HepG2 (cell line): Measurements from ENCODE around the gene PANK3. TPM values are rescaled to one million over a fixed set of nuclear protein-coding genes. Genes with fewer than 3 reads are reported as not detected.

Experiments
- AFF4 ChIP-seq: sonication (generic); formaldehyde crosslinking; IDR thresholded peaks from 2 replicates; pipeline ENCODE4 v1.4.0; 2020; ENCODE audit warnings: missing genetic modification reagents
- ATF5 ChIP-seq: sonication (generic); formaldehyde crosslinking; IDR thresholded peaks from 2 replicates; pipeline ENCODE4 v1.4.0; 2020; ENCODE audit warnings: mild to moderate bottlenecking, low read depth, missing genetic modification reagents
- E2F1 ChIP-seq: sonication (generic); formaldehyde crosslinking; IDR thresholded peaks from 2 replicates; pipeline ENCODE4 v1.5.0; 2020; ENCODE audit warnings: missing genetic modification reagents
- FOXK1 ChIP-seq: sonication (generic); formaldehyde crosslinking; IDR thresholded peaks from 2 replicates; pipeline ENCODE4 v1.4.0; 2020; ENCODE audit warnings: low read depth, missing genetic modification reagents, borderline replicate concordance
- FOXM1 ChIP-seq: sonication (generic); formaldehyde crosslinking; IDR thresholded peaks from 2 replicates; pipeline ENCODE4 v1.5.0; 2020; ENCODE audit warnings: missing genetic modification reagents
- GABPB1 ChIP-seq: IDR thresholded peaks from 2 replicates; pipeline ENCODE4 v1.6.1; 2016; ENCODE audit warnings: mild to moderate bottlenecking, missing genetic modification reagents, moderate library complexity, missing compliant biosample characterization
- KAT7 ChIP-seq: IDR thresholded peaks from 2 replicates; pipeline ENCODE4 v1.6.1; 2018; ENCODE audit warnings: borderline replicate concordance, missing compliant biosample characterization
- LBX2 ChIP-seq: sonication (generic); formaldehyde crosslinking; IDR thresholded peaks from 2 replicates; pipeline ENCODE4 v1.5.0; 2020; ENCODE audit warnings: missing genetic modification reagents, mild to moderate bottlenecking, borderline replicate concordance
- MAFF ChIP-seq: IDR thresholded peaks from 2 replicates; pipeline ENCODE4 v1.6.1; 2011; ENCODE audit warnings: low read depth, low read length, improper control_type of control experiment
- NCOA2 ChIP-seq: sonication (generic); formaldehyde crosslinking; IDR thresholded peaks from 2 replicates; pipeline ENCODE4 v1.8.0; 2022; ENCODE audit warnings: inconsistent platforms
- PHF21A ChIP-seq: sonication (generic); formaldehyde crosslinking; IDR thresholded peaks from 2 replicates; pipeline ENCODE4 v1.5.0; 2020; ENCODE audit warnings: mild to moderate bottlenecking, missing genetic modification reagents
- SOX5 ChIP-seq: IDR thresholded peaks from 2 replicates; pipeline ENCODE4 v1.6.1; 2016; ENCODE audit warnings: borderline replicate concordance
- XBP1 ChIP-seq: sonication (generic); formaldehyde crosslinking; IDR thresholded peaks from 2 replicates; pipeline ENCODE4 v1.5.0; 2020; ENCODE audit warnings: missing genetic modification reagents
- ZBTB26 ChIP-seq: IDR thresholded peaks from 2 replicates; pipeline ENCODE4 v1.6.1; 2016; ENCODE audit warnings: missing compliant biosample characterization, missing genetic modification reagents, borderline replicate concordance
- ZNF230 ChIP-seq: sonication (generic); formaldehyde crosslinking; IDR thresholded peaks from 2 replicates; pipeline ENCODE4 v1.4.0; 2020; ENCODE audit warnings: mild to moderate bottlenecking, missing genetic modification reagents
- ZNF232 ChIP-seq: sonication (generic); formaldehyde crosslinking; IDR thresholded peaks from 2 replicates; pipeline ENCODE4 v1.4.0; 2020; ENCODE audit warnings: missing genetic modification reagents, borderline replicate concordance
- ZNF382 ChIP-seq: sonication (generic); formaldehyde crosslinking; IDR thresholded peaks from 2 replicates; pipeline ENCODE4 v1.5.0; 2020; ENCODE audit warnings: missing genetic modification reagents, mild to moderate bottlenecking, borderline replicate concordance
- ZNF556 ChIP-seq: sonication (generic); formaldehyde crosslinking; IDR thresholded peaks from 2 replicates; pipeline ENCODE4 v1.4.0; 2020; ENCODE audit warnings: mild to moderate bottlenecking, missing genetic modification reagents, borderline replicate concordance
- ZNF713 ChIP-seq: sonication (generic); formaldehyde crosslinking; IDR thresholded peaks from 2 replicates; pipeline ENCODE4 v1.4.0; 2020; ENCODE audit warnings: mild to moderate bottlenecking, missing genetic modification reagents
- polyA plus RNA-seq, 8 experiments: library from polyadenylated mRNA; depleted of rRNA in 3 of 8; stranded (reverse) in 7 of 8; unstranded in 1 of 8; fragments of >200 nt; fragmentation: Illumina TruSeq in 4 of 8; extraction: Trizol in 4 of 8; gene quantifications; 2 replicates each; pipeline versions ENCODE4 v1.2.1 to v1.2.3, GENCODE V29; 2011 to 2016; ENCODE audit warnings: low read depth in 4 of 8, missing spikeins in 1 of 8, mixed read lengths in 1 of 8; ENCODE audit not compliant: insufficient read depth in 1 of 8
- total RNA-seq, 5 experiments: library from RNA; depleted of rRNA; stranded (reverse); fragments of >200 nt; fragmentation: Illumina TruSeq; extraction: Trizol; gene quantifications; 2 replicates each; pipeline ENCODE4 v1.2.3, GENCODE V29; 2016; ENCODE audit warnings: low read depth in 1 of 5

PANK3 gene
- total and polyA plus RNA-seq, 2 of the 13 experiments (the other 11 are each of a cell fraction or from before 2014, with no cell fraction given): 26.9 to 69.5 TPM

- TF ChIP-seq AFF4 (CRISPR knock-in tag): no peak
- TF ChIP-seq ZNF230 (CRISPR knock-in tag): no peak
- TF ChIP-seq LBX2 (CRISPR knock-in tag): no peak
- peak; percentile 42; the same call in 1 of the 2 replicates for TF ChIP-seq MAFF
- TF ChIP-seq ZBTB26 (CRISPR knock-in tag): peak; percentile 35; the same call in 1 of the 2 replicates
- peak; percentile 22; the same call in 1 of the 2 replicates for TF ChIP-seq KAT7 (CRISPR knock-in tag)
- TF ChIP-seq E2F1 (CRISPR knock-in tag): 0 out of 2 replicates have a peak, but pooled peaks have one; percentile 45
- no peak for TF ChIP-seq FOXM1 (CRISPR knock-in tag)
- peak; percentile 79; the same call in 1 of the 2 replicates for TF ChIP-seq SOX5
- peak; percentile 50; the same call in 1 of the 2 replicates for TF ChIP-seq PHF21A (CRISPR knock-in tag)
- TF ChIP-seq ZNF713 (CRISPR knock-in tag): no peak
- no peak for TF ChIP-seq ATF5 (CRISPR knock-in tag)
- TF ChIP-seq ZNF556 (CRISPR knock-in tag): 0 out of 2 replicates have a peak, but pooled peaks have one; percentile 87
- 0 out of 2 replicates have a peak, but pooled peaks have one; percentile 32 for TF ChIP-seq ZNF232 (CRISPR knock-in tag)
- peak; percentile 80; the same call in 1 of the 2 replicates for TF ChIP-seq XBP1 (CRISPR knock-in tag)
- peak; percentile 87 for TF ChIP-seq NCOA2
- no peak for TF ChIP-seq ZNF382 (CRISPR knock-in tag)
- peak; percentile 28; the same call in 1 of the 2 replicates for TF ChIP-seq GABPB1 (CRISPR knock-in tag)
- TF ChIP-seq FOXK1: peak; percentile 90; the same call in 1 of the 2 replicates
These were observed 45.7 kb upstream of the PANK3 start (continued) for GRCh38 chr5:168624850-168625364.
